ENCODE measurements around the gene HERC2.

The HERC2 gene

DNA sequence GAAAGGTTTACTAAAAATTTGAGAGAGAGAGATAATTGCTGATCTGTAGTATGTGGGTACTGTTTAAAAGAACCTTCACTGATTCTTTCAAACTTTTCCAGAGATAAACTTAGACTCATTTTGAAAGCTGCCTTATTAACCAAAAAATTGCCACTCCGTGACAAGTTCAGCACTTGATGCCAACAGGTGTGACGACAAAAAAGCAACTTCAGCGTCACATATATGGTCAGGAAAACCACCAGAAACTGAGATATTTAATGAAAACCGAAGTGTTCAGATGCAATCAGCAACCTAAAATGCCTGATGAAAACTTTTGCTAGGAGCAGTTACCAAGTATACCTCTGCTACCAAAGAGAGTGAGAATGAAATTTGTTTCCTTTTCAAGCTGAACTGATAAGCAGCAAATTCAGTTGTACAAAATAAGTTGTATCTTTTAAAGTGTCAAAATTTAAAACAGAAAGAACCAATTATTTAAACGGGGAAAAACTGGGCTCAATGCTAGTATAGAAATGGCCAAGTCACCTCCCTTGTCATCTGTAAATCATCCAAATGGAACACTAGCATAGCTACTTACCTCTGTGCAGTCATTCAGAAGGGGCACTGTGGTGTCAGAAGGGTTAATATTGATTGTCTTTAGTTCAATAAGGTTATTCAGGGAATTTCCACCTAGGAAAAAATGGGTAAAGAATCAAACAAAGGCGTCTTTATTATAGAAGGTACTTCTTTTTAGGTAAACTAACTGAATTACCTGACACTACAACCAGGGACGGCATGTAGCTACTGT, 131.4 kb downstream of the HERC2 start:
- Histone ChIP-seq H3K27me3 (no peaks in the 10 kb centered on the region), H3K4me1 (no peaks in the 10 kb centered on the region; the same call in 1 of the 2 replicates), H3K36me3 (peaks cover 44% of the 10 kb centered on the region), H3K4me3 (ENCODE audit: low read depth, low read length) (no peak overlapping the region), H3K9me3 (no peaks in the 10 kb centered on the region)
- no peak for DNase-seq
- TF ChIP-seq CTCF (IDR thresholded peaks at IDR 0.05; ENCODE audit: low read depth, low read length): no peak

DNA sequence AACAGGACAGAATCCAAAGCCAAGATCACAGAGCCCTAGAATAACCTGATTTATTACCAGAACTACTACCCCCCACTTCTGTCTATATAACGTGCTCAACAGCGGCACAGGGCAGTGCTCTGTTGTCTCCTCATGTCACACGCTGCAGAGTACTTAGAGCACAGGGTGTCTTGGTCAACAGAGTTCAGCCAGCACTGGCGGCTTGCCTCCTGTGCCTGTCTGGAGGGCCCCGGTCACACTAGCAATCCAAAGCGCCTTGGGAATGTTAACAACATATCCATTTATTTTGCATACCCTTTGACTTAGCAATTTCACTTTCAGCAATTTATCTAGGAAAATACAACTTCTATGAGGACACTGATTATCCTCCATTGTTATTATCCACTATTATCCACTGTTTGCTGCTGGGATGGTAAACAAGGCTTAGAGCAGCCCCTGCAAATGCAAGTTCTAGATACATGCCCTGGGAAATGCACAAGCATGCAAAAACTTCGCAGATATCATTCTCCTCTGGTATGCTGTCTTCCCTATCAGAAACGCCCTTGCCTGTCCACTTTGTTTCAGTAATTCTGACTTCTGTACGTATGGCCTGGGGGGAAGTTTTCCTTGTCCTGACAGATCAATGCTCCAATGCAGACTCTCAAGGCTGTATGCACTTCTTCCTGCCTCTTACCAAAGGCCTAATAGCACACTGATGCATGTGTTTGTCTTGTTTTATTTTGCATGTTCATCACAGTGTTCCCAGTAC, 136.7 kb downstream of the HERC2 start:
- H3K27me3 ChIP-seq: no peaks in the 10 kb centered on the region
- no peak overlapping the region for H3K4me3 ChIP-seq (ENCODE audit: low read depth, low read length)
- no peaks in the 10 kb centered on the region for H3K4me1 ChIP-seq
- no peak for DNase-seq
- H3K36me3 ChIP-seq: peaks cover 52% of the 10 kb centered on the region
- no peak for TF ChIP-seq CTCF (IDR thresholded peaks at IDR 0.05; ENCODE audit: low read depth, low read length)
- no peaks in the 10 kb centered on the region for H3K9me3 ChIP-seq

GRCh38 chr15:28184166-28184565, 137.8 kb downstream of the HERC2 start:
- DNase-seq: no peak
- Histone ChIP-seq H3K4me1 (no peaks in the 10 kb centered on the region), H3K27me3 (no peaks in the 10 kb centered on the region), H3K36me3 (peaks cover 46% of the 10 kb centered on the region), H3K4me3 (ENCODE audit: low read depth, low read length) (no peak overlapping the region), H3K9me3 (no peaks in the 10 kb centered on the region)
- no peak for TF ChIP-seq CTCF (IDR thresholded peaks at IDR 0.05; ENCODE audit: low read depth, low read length)

DNA sequence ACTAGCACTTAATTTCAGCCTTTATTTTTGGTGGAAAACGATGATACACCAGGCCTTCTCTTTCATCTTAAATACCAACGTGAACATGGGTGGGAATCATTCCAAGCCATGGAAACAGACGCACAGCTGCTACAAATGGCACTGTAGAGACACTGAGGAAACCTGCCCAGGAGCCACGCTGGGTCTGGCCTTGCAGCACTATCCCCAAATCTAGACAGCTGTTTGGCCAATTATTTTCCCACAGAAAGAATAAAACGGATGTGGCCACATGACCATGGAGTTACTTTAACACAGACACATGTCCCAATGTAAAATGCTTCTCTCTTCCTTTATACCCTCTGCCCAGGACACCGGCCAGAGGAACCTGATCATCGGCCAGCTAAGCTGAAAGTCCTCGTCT, 139.2 kb downstream of the HERC2 start:
- Histone ChIP-seq H3K27me3 (no peaks in the 10 kb centered on the region), H3K36me3 (peaks cover 36% of the 10 kb centered on the region), H3K4me1 (no peaks in the 10 kb centered on the region), H3K9me3 (no peaks in the 10 kb centered on the region), H3K4me3 (ENCODE audit: low read depth, low read length) (no peak overlapping the region)
- no peak for TF ChIP-seq CTCF (IDR thresholded peaks at IDR 0.05; ENCODE audit: low read depth, low read length)
- no peak for DNase-seq

DNA sequence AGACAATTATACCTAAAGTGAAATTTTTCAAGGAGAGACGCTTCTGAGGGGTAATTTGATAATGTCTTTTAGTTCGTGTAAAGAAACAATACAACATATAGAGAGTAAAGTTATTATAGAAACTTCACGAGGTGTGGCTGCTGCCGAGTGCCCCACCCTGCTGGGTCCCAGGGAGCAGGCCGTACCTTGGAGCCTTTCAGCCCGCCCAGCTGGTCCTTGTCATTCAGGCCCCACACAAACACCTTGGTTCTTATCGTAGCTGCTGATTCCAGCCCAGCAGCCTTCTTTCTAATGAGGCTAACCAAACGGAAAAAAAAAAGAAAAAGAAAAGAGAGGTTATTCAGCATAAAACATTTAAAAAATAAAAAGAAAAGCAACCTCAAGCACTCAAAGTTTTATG, 139.8 kb downstream of the HERC2 start:
- Histone ChIP-seq H3K4me1 (no peaks in the 10 kb centered on the region), H3K36me3 (peaks cover 33% of the 10 kb centered on the region), H3K4me3 (ENCODE audit: low read depth, low read length) (no peak overlapping the region), H3K27me3 (no peaks in the 10 kb centered on the region), H3K9me3 (no peaks in the 10 kb centered on the region)
- TF ChIP-seq CTCF (IDR thresholded peaks at IDR 0.05; ENCODE audit: low read depth, low read length): no peak
- no peak for DNase-seq

DNA sequence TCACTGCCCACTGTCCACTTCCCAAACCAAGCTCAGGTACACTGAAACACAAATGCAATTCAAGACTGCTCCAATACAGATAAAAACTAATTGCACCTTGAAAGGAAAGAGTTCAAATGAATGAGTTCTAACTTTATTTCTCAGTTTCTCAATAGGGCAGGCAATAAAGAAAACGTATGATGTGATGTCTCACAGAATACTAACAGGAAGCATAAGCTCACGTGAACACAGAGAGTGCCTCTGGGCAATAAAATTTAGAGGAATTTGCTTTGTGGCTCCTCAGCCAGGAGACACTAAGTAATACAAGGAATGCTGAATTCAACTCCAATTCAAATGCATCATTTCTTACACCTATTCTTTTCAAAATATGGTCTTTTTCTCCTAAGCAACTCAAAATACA, 140.6 kb downstream of the HERC2 start:
- no peaks in the 10 kb centered on the region for H3K4me1 ChIP-seq
- H3K36me3 ChIP-seq: peaks cover 37% of the 10 kb centered on the region
- H3K9me3 ChIP-seq: no peaks in the 10 kb centered on the region
- no peak for TF ChIP-seq CTCF (IDR thresholded peaks at IDR 0.05; ENCODE audit: low read depth, low read length)
- no peak for DNase-seq
- H3K4me3 ChIP-seq (ENCODE audit: low read depth, low read length): no peak overlapping the region
- H3K27me3 ChIP-seq: no peaks in the 10 kb centered on the region
